ENCODE measurements around the gene F7.
"Not testable (repeated sequence)": the region's sequence is repeated elsewhere in the genome, so short reads cannot be mapped to it uniquely, and the experiment has no call there.

Gene F7

GRCh38 chr13:113105032-113105920 lies at the start of gene F7:
F7 (plus strand) TSS chr13:113105791; CDS start chr13:113105842, 51 bp downstream.
- no peak for TF ChIP-seq CTCF (IDR thresholded peaks at IDR 0.05; ENCODE audit: low read depth, low read length)
- H3K36me3 ChIP-seq, result no peaks in the 10 kb centered on the region
- peak within 1 kb of the TSS; percentile 27 for H3K27ac ChIP-seq
- no peaks in the 10 kb centered on the region for H3K27me3 ChIP-seq (ENCODE audit: insufficient read depth, low read depth, severe bottlenecking)
- peaks cover 12% of the 10 kb centered on the region for H3K9me3 ChIP-seq (ENCODE audit: severe bottlenecking)
- DNase-seq, result peak; percentile 46
- peak within 1 kb of the TSS; percentile 18; the same call in 1 of the 2 replicates for H3K4me3 ChIP-seq (ENCODE audit: low read depth, low read length)

- Histone ChIP-seq H3K27me3 (ENCODE audit: insufficient read depth, low read depth, severe bottlenecking) (no peaks in the 10 kb centered on the region), H3K36me3 (peaks cover 47% of the 10 kb centered on the region), H3K4me3 (ENCODE audit: low read depth, low read length) (no peak overlapping the region), H3K9me3 (ENCODE audit: severe bottlenecking) (peaks cover 9% of the 10 kb centered on the region), H3K27ac (no peak overlapping the region)
- no peak for DNase-seq
- TF ChIP-seq CTCF (IDR thresholded peaks at IDR 0.05; ENCODE audit: low read depth, low read length), result no peak
These were observed 48.5 kb upstream of the F7 start for GRCh38 chr13:113057084-113057483.

GRCh38 chr13:113057559-113057958 lies 48.0 kb upstream of the F7 start:
- H3K9me3 ChIP-seq (ENCODE audit: severe bottlenecking); H3K4me3 ChIP-seq (ENCODE audit: low read depth, low read length); H3K27me3 ChIP-seq (ENCODE audit: insufficient read depth, low read depth, severe bottlenecking); DNase-seq; H3K27ac ChIP-seq: not testable (repeated sequence)
- peaks cover 45% of the 10 kb centered on the region for H3K36me3 ChIP-seq

GRCh38 chr13:113058129-113058987 lies 47.2 kb upstream of the F7 start:
- H3K9me3 ChIP-seq (ENCODE audit: severe bottlenecking), result peaks cover 9% of the 10 kb centered on the region
- no peak for TF ChIP-seq CTCF (IDR thresholded peaks at IDR 0.05; ENCODE audit: low read depth, low read length)
- no peaks in the 10 kb centered on the region for H3K27me3 ChIP-seq (ENCODE audit: insufficient read depth, low read depth, severe bottlenecking)
- H3K4me3 ChIP-seq (ENCODE audit: low read depth, low read length), result no peak overlapping the region
- peaks cover 45% of the 10 kb centered on the region for H3K36me3 ChIP-seq
- DNase-seq, result no peak
- H3K27ac ChIP-seq, result no peak overlapping the region

- no peak for TF ChIP-seq CTCF (IDR thresholded peaks at IDR 0.05; ENCODE audit: low read depth, low read length)
- DNase-seq, result no peak
- peaks cover 43% of the 10 kb centered on the region for H3K36me3 ChIP-seq
- peaks cover 9% of the 10 kb centered on the region for H3K9me3 ChIP-seq (ENCODE audit: severe bottlenecking)
- H3K27me3 ChIP-seq (ENCODE audit: insufficient read depth, low read depth, severe bottlenecking), result no peaks in the 10 kb centered on the region
- H3K27ac ChIP-seq, result no peak overlapping the region
- no peak overlapping the region for H3K4me3 ChIP-seq (ENCODE audit: low read depth, low read length)
These were observed 46.4 kb upstream of the F7 start for GRCh38 chr13:113058988-113059850.

Measured in WERI-Rb-1 (cell line).